K562 (cell line): ENCODE measurements around the gene FAM89B. TPM values are rescaled to one million over a fixed set of nuclear protein-coding genes. Genes with fewer than 3 reads are reported as not detected.

Experiments
- ATAC-seq: fragments of 200-7000 bp; cut with Tn5 transposase; 3 replicates; pipeline ENCODE4 v1.9.1; 2020; ENCODE audit warnings: moderate library complexity
- BruUV-seq: library from RNA; stranded (reverse); fragments of 400-500 nt; replicated peaks from 2 replicates; lab custom pipeline; 2021; lab: Mats Ljungman, UMichigan
- CTCF ChIA-PET: fragments of 300-600 bp; formaldehyde crosslinking; extraction: SDS; loops from one replicate; lab custom pipeline; 2021; ENCODE audit warnings: low intra/inter-chr PET ratio; lab: Yijun Ruan, JAX
- POLR2A ChIA-PET: fragments of 300-600, 350-650 bp; sonication (Branson Sonifier 250); formaldehyde crosslinking; extraction: SDS; loops from one replicate; lab custom pipeline; 2021; ENCODE audit warnings: antibody characterized with exemption, inconsistent platforms; lab: Yijun Ruan, JAX
- DNase-seq, 4 experiments: peaks; one replicate each; pipeline versions ENCODE4 v3.0.0 to v3.0.0-alpha.2; 2011 to 2018; ENCODE audit warnings: low spot score in 3 of 4, mixed read lengths in 3 of 4; ENCODE audit errors: extremely low read depth in 1 of 4
- FAIRE-seq: peaks from 2 replicates; lab custom pipeline; 2011; peaks lifted over from hg19 to GRCh38; lab: Jason Lieb, UNC
- H2AFZ ChIP-seq: 2 replicates; pipeline ENCODE4 v1.6.0; 2011; ENCODE audit warnings: low read depth, low read length, control low read depth, inconsistent platforms
- H3K27ac ChIP-seq: fragments of 200-600 bp; 3 replicates; pipeline ENCODE4 v1.8.0; 2011; ENCODE audit warnings: low read depth, mild to moderate bottlenecking, control low read depth, inconsistent platforms, low read length, moderate library complexity, mixed read lengths; ENCODE audit errors: extremely low read depth
- H3K27me3 ChIP-seq, 2 experiments: fragments of 300-600 bp in 1 of 2; 2 replicates in 1 of 2; 3 replicates in 1 of 2; pipeline versions ENCODE4 v1.6.0 to v1.8.0; 2011; ENCODE audit warnings: inconsistent platforms in 2 of 2, low read length in 2 of 2, mild to moderate bottlenecking in 1 of 2, mixed read lengths in 1 of 2, moderate library complexity in 1 of 2; ENCODE audit not compliant: control insufficient read depth in 2 of 2, insufficient read depth in 2 of 2
- H3K36me3 ChIP-seq: fragments of 300-600 bp; 3 replicates; pipeline ENCODE4 v1.8.0; 2011; ENCODE audit warnings: mild to moderate bottlenecking, low read length, inconsistent platforms; ENCODE audit not compliant: control insufficient read depth, insufficient read depth
- H3K4me1 ChIP-seq, 2 experiments: fragments of 200-600 bp in 1 of 2; replicated peaks in 1 of 2; 2 replicates in 1 of 2; 3 replicates in 1 of 2; pipeline versions ENCODE4 v1.5.1 to v1.8.0; 2011; ENCODE audit warnings: inconsistent platforms in 2 of 2, low read length in 2 of 2, mild to moderate bottlenecking in 1 of 2, mixed read lengths in 1 of 2, moderate library complexity in 1 of 2; ENCODE audit not compliant: control insufficient read depth in 2 of 2, insufficient read depth in 2 of 2
- H3K4me2 ChIP-seq: 2 replicates; pipeline ENCODE4 v1.6.1; 2011; ENCODE audit warnings: low read length, control low read depth, inconsistent platforms, mixed read lengths; ENCODE audit not compliant: insufficient read depth
- H3K4me3 ChIP-seq: fragments of 200-600 bp; sonication (generic), shearing (Covaris generic); 2 replicates; pipeline ENCODE4 v1.5.1; 2016; ENCODE audit warnings: control low read depth, inconsistent platforms
- H3K79me2 ChIP-seq: fragments of 200-600 bp; 3 replicates; pipeline ENCODE4 v1.8.0; 2011; ENCODE audit warnings: low read length, inconsistent platforms; ENCODE audit not compliant: control insufficient read depth, insufficient read depth
- H3K9ac ChIP-seq, 2 experiments: 2 replicates each; pipeline versions ENCODE4 v1.6.0 to v1.6.1; 2011; ENCODE audit warnings: low read depth in 2 of 2, low read length in 2 of 2, control low read depth in 1 of 2, inconsistent platforms in 1 of 2, mild to moderate bottlenecking in 1 of 2, mixed read lengths in 1 of 2; ENCODE audit not compliant: insufficient read depth in 1 of 2
- H3K9me1 ChIP-seq: one replicate; pipeline ENCODE4 v1.6.0; 2011; ENCODE audit warnings: inconsistent platforms, mild to moderate bottlenecking, low read length, moderate library complexity; ENCODE audit not compliant: control insufficient read depth, insufficient read depth
- H3K9me3 ChIP-seq: replicated peaks from 2 replicates; pipeline ENCODE4 v1.5.1; 2011; ENCODE audit warnings: low read depth, low read length, inconsistent platforms; ENCODE audit not compliant: control insufficient read depth, insufficient read depth
- H4K20me1 ChIP-seq: replicated peaks from 2 replicates; pipeline ENCODE4 v1.6.1; 2011; ENCODE audit warnings: low read length, inconsistent platforms, mixed read lengths; ENCODE audit not compliant: control insufficient read depth, insufficient read depth
- CBX2 ChIP-seq: fragments of 200-600 bp; sonication (generic); IDR thresholded peaks from one replicate; pipeline ENCODE4 v1.6.1; 2012; ENCODE audit warnings: mild to moderate bottlenecking, low read length, inconsistent platforms; ENCODE audit not compliant: insufficient read depth, poor library complexity, severe bottlenecking
- FOXP1 ChIP-seq: sonication (generic); formaldehyde crosslinking; IDR thresholded peaks from 2 replicates; pipeline ENCODE4 v1.8.0; 2022; ENCODE audit warnings: mild to moderate bottlenecking, missing genetic modification reagents
- HDAC8 ChIP-seq: fragments of 450-650 bp; IDR thresholded peaks from 2 replicates; pipeline ENCODE4 v1.6.1; 2016; ENCODE audit warnings: mild to moderate bottlenecking, missing genetic modification characterization, moderate library complexity, missing compliant biosample characterization
- HDGF ChIP-seq: fragments of 450-650 bp; IDR thresholded peaks from 2 replicates; pipeline ENCODE4 v1.6.1; 2016
- L3MBTL2 ChIP-seq: fragments of 450-650 bp; IDR thresholded peaks from 2 replicates; pipeline ENCODE4 v1.6.1; 2016; ENCODE audit warnings: mild to moderate bottlenecking, moderate library complexity
- MEF2D ChIP-seq: conservative IDR thresholded peaks from 2 replicates; pipeline ENCODE4 v1.6.1; 2016; ENCODE audit warnings: low read depth, missing genetic modification characterization, missing compliant biosample characterization
- PHF8 ChIP-seq: fragments of 200-600 bp; sonication (generic); IDR thresholded peaks from 2 replicates; pipeline ENCODE4 v1.6.1; 2012; ENCODE audit warnings: mixed run types, mild to moderate bottlenecking, inconsistent platforms, low read length, moderate library complexity, borderline replicate concordance
- PML ChIP-seq: IDR thresholded peaks from 2 replicates; pipeline ENCODE4 v1.6.1; 2012; ENCODE audit warnings: low read length, inconsistent platforms
- ZNF212 ChIP-seq: fragments of 450-650 bp; formaldehyde crosslinking; IDR thresholded peaks from 2 replicates; pipeline ENCODE4 v1.4.0; 2020; ENCODE audit warnings: mild to moderate bottlenecking
- ZNF785 ChIP-seq: fragments of 250-450 bp; sonication (Bioruptor Pico); IDR thresholded peaks from 2 replicates; pipeline ENCODE4 v1.4.0; 2020; ENCODE audit warnings: mild to moderate bottlenecking
- WGBS: fragments of 100-300 bp; shearing (Covaris generic); methylation state at CpG from one replicate; pipeline ENCODE4 v1.1.6; 2016; ENCODE audit warnings: low coverage, mixed read lengths; ENCODE audit not compliant: insufficient coverage; ENCODE audit errors: missing lambda C conversion rate; 5-methylcytosine and 5-hydroxymethylcytosine counted together
- in situ Hi-C: fragments of 300-500 bp; cut with MboI; formaldehyde crosslinking; loops from 4 replicates; pipeline ENCODE4 v1.15.0; 2018; ENCODE audit warnings: inconsistent platforms, mixed read lengths
- intact Hi-C: fragments of 100-400 bp; cut with micrococcal nuclease; formaldehyde crosslinking; loops from 2 replicates; pipeline ENCODE4 v1.14.2; 2022
- polyA plus RNA-seq, 8 experiments: library from polyadenylated mRNA; depleted of rRNA in 4 of 8; stranded (reverse) in 5 of 8; unstranded in 3 of 8; fragments of >200 nt; fragmentation: Nextera tagmentation in 2 of 8; fragmentation: Illumina TruSeq in 1 of 8; extraction: Ambion mirVana in 2 of 8; extraction: Trizol in 1 of 8; gene quantifications; 2 replicates each; pipeline versions ENCODE4 v1.2.1 to v1.2.3, GENCODE V29; 2011 to 2014; ENCODE audit warnings: inconsistent platforms in 1 of 8, missing spikeins in 1 of 8
- total RNA-seq, 7 experiments: library from RNA; depleted of rRNA in 6 of 7; stranded (reverse); fragments of >200 nt in 6 of 7; fragmentation: Illumina TruSeq in 2 of 7; extraction: Trizol in 2 of 7; gene quantifications; 2 replicates each; pipeline versions ENCODE4 v1.2.1 to v1.2.3, GENCODE V29; 2011 to 2021; ENCODE audit warnings: low replicate concordance in 1 of 7
- TF ChIP-seq, protein P1 (sequence below): fragments of 200-800 bp; sonication (Bioruptor generic); IDR thresholded peaks from 2 replicates; pipeline ENCODE4 v1.6.1; 2017; ENCODE audit warnings: missing genetic modification characterization, missing compliant biosample characterization
- TF ChIP-seq, protein P2 (sequence below): fragments of 450-650 bp; IDR thresholded peaks from 2 replicates; pipeline ENCODE4 v1.6.1; 2017; ENCODE audit warnings: antibody characterized with exemption, mild to moderate bottlenecking

FAM89B gene
- total and polyA plus RNA-seq, 9 of the 15 experiments (the other 6 are each of a cell fraction or from before 2014, with no cell fraction given): 0.32 to 27.6 (median 11.9) TPM

- TF ChIP-seq, protein P1, sequence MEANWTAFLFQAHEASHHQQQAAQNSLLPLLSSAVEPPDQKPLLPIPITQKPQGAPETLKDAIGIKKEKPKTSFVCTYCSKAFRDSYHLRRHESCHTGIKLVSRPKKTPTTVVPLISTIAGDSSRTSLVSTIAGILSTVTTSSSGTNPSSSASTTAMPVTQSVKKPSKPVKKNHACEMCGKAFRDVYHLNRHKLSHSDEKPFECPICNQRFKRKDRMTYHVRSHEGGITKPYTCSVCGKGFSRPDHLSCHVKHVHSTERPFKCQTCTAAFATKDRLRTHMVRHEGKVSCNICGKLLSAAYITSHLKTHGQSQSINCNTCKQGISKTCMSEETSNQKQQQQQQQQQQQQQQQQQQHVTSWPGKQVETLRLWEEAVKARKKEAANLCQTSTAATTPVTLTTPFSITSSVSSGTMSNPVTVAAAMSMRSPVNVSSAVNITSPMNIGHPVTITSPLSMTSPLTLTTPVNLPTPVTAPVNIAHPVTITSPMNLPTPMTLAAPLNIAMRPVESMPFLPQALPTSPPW (CRISPR knock-in tag): no peak
- TF ChIP-seq, all 486 proteins: peak for 3
Measured at GRCh38 chr11:65565624-65566453, 6.5 kb upstream of the FAM89B start (continued).

- peak overlapping the region; percentile 68 for H3K27ac ChIP-seq
- peak overlapping the region; percentile 82 to 98 for H3K9ac ChIP-seq
- H3K27me3 ChIP-seq: no peaks in the 10 kb centered on the region
- H2AFZ ChIP-seq: peak overlapping the region; percentile 97
- peaks cover 54% of the 10 kb centered on the region for H3K79me2 ChIP-seq
- H3K9me3 ChIP-seq: no peaks in the 10 kb centered on the region
- in situ Hi-C loops (no loop called here), intact Hi-C loops (no loop called here)
- peak; percentile 19 for FAIRE-seq
- peak in 1 of 4 experiments; percentile 8 for DNase-seq
- ChIA-PET CTCF (interaction anchor here (6.5 kb wide), 1 partner anchor 29 kb away, joined by 63 read pairs; no protein-coding TSS in a partner anchor), POLR2A (interaction anchor here (0.8 to 4.7 kb wide), 8 partner anchors 9 to 146 kb away, joined by 3 to 35 read pairs (median 16); partner anchors contain the start of genes MALAT1 and NEAT1)
- H3K4me1 ChIP-seq: peaks cover 32 to 54% of the 10 kb centered on the region in 2 experiments
- WGBS: 6% methylated on average over 28 of the region's 28 CpGs
- H3K36me3 ChIP-seq: peaks cover 19% of the 10 kb centered on the region; the same call in 2 of the 3 replicates
- peak overlapping the region; percentile 99 for H3K4me2 ChIP-seq
- BruUV-seq: TSS peak; percentile 64
- peak; percentile 20 for ATAC-seq
- peak overlapping the region; percentile 65 for H3K4me3 ChIP-seq
- H3K9me1 ChIP-seq: no peaks in the 10 kb centered on the region
- H4K20me1 ChIP-seq: peaks cover 6% of the 10 kb centered on the region
- TF ChIP-seq, protein P2, sequence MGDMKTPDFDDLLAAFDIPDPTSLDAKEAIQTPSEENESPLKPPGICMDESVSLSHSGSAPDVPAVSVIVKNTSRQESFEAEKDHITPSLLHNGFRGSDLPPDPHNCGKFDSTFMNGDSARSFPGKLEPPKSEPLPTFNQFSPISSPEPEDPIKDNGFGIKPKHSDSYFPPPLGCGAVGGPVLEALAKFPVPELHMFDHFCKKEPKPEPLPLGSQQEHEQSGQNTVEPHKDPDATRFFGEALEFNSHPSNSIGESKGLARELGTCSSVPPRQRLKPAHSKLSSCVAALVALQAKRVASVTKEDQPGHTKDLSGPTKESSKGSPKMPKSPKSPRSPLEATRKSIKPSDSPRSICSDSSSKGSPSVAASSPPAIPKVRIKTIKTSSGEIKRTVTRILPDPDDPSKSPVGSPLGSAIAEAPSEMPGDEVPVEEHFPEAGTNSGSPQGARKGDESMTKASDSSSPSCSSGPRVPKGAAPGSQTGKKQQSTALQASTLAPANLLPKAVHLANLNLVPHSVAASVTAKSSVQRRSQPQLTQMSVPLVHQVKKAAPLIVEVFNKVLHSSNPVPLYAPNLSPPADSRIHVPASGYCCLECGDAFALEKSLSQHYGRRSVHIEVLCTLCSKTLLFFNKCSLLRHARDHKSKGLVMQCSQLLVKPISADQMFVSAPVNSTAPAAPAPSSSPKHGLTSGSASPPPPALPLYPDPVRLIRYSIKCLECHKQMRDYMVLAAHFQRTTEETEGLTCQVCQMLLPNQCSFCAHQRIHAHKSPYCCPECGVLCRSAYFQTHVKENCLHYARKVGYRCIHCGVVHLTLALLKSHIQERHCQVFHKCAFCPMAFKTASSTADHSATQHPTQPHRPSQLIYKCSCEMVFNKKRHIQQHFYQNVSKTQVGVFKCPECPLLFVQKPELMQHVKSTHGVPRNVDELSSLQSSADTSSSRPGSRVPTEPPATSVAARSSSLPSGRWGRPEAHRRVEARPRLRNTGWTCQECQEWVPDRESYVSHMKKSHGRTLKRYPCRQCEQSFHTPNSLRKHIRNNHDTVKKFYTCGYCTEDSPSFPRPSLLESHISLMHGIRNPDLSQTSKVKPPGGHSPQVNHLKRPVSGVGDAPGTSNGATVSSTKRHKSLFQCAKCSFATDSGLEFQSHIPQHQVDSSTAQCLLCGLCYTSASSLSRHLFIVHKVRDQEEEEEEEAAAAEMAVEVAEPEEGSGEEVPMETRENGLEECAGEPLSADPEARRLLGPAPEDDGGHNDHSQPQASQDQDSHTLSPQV: peak; percentile 65
- TF ChIP-seq PHF8 (peak; percentile 70; the same call in 1 of the 2 replicates), HDAC8 (tag) (0 out of 2 replicates have a peak, but pooled peaks have one; percentile 32), HDGF (0 out of 2 replicates have a peak, but pooled peaks have one; percentile 45), FOXP1 (CRISPR knock-in tag) (0 out of 2 replicates have a peak, but pooled peaks have one; percentile 2), CBX2 (no peak), ZNF785 (CRISPR knock-in tag) (no peak), ZNF212 (0 out of 2 replicates have a peak, but pooled peaks have one; percentile 7), PML (0 out of 2 replicates have a peak, but pooled peaks have one; percentile 1), L3MBTL2 (peak; percentile 96), MEF2D (tag) (0 out of 2 replicates have a peak, but pooled peaks have one; percentile 46)
Measured at GRCh38 chr11:65569164-65569972, 3.0 kb upstream of the FAM89B start.
